Purkinje cell (primary cell): ENCODE results near the gene SLC46A2. TPM values are rescaled to one million over a fixed set of nuclear protein-coding genes. Genes with fewer than 3 reads are reported as not detected.

Experiments used
- polyA plus RNA-seq: library from polyadenylated mRNA; unstranded; fragments of >200 nt; fragmentation: Nextera tagmentation; gene quantifications from 2 replicates; pipeline ENCODE4 v1.2.1, GENCODE V29; 2014

SLC46A2 gene, protein sequence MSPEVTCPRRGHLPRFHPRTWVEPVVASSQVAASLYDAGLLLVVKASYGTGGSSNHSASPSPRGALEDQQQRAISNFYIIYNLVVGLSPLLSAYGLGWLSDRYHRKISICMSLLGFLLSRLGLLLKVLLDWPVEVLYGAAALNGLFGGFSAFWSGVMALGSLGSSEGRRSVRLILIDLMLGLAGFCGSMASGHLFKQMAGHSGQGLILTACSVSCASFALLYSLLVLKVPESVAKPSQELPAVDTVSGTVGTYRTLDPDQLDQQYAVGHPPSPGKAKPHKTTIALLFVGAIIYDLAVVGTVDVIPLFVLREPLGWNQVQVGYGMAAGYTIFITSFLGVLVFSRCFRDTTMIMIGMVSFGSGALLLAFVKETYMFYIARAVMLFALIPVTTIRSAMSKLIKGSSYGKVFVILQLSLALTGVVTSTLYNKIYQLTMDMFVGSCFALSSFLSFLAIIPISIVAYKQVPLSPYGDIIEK
- polyA plus RNA-seq: 0.35 TPM in 1 of 2 replicates, not detected in the other

GRCh38 chr9:112890106-112891081 is at the start of gene SLC46A2:
SLC46A2 (minus strand) TSS chr9:112890876; CDS start chr9:112890681, 195 bp downstream.

Other genes with a start within 250 kb of the SLC46A2 start
- gene INIP, start 172.8 kb downstream of the SLC46A2 start, polyA plus RNA-seq: 30.7 and 40.7 TPM in 2 replicates
- gene SNX30, start 140.1 kb downstream of the SLC46A2 start, polyA plus RNA-seq: 5.0 and 7.5 TPM in 2 replicates
- 51.5 and 60.5 TPM in 2 replicates for gene ZNF883, start 121.3 kb upstream of the SLC46A2 start, polyA plus RNA-seq
- gene ZFP37, start 165.8 kb upstream of the SLC46A2 start, polyA plus RNA-seq: 2.6 and 6.1 TPM in 2 replicates